DND-41 (cell line): ENCODE measurements around the gene PCGF2.

Experiments
- ATAC-seq: fragments of 200-7000 bp; cut with Tn5 transposase; 3 replicates; pipeline ENCODE4 v1.9.1; 2021; ENCODE audit warnings: low read depth; ENCODE audit not compliant: insufficient read depth
- DNase-seq: peaks from one replicate; pipeline ENCODE4 v3.0.0-alpha.2; 2020
- H2AFZ ChIP-seq: 2 replicates; pipeline ENCODE4 v1.6.0; 2012; ENCODE audit warnings: low read depth, low read length
- H3K27ac ChIP-seq: 2 replicates; pipeline ENCODE4 v1.5.1; 2012; ENCODE audit warnings: low read length, inconsistent platforms
- H3K27me3 ChIP-seq: fragments of 200-600 bp; sonication (generic); 2 replicates; pipeline ENCODE4 v1.6.0; 2012; ENCODE audit warnings: low read length, mild to moderate bottlenecking, inconsistent platforms; ENCODE audit not compliant: insufficient read depth, poor library complexity
- H3K36me3 ChIP-seq: 2 replicates; pipeline ENCODE4 v1.5.1; 2012; ENCODE audit warnings: low read length, inconsistent platforms; ENCODE audit not compliant: insufficient read depth
- H3K4me1 ChIP-seq: 2 replicates; pipeline ENCODE4 v1.5.1; 2012; ENCODE audit warnings: mild to moderate bottlenecking, low read length; ENCODE audit not compliant: insufficient read depth
- H3K4me2 ChIP-seq: 2 replicates; pipeline ENCODE4 v1.6.0; 2012; ENCODE audit warnings: mild to moderate bottlenecking, moderate library complexity, low read length, inconsistent platforms; ENCODE audit not compliant: insufficient read depth
- H3K4me3 ChIP-seq, 2 experiments: fragments of 200-600 bp in 1 of 2; shearing (Covaris generic) in 1 of 2; 2 replicates each; pipeline ENCODE4 v1.5.1; 2012 to 2016; ENCODE audit warnings: inconsistent platforms in 2 of 2, low read length in 2 of 2, mild to moderate bottlenecking in 2 of 2, low read depth in 1 of 2, moderate library complexity in 1 of 2
- H3K79me2 ChIP-seq: 2 replicates; pipeline ENCODE4 v1.6.0; 2012; ENCODE audit warnings: low read length, inconsistent platforms; ENCODE audit not compliant: insufficient read depth
- H3K9ac ChIP-seq: 2 replicates; pipeline ENCODE4 v1.6.0; 2012; ENCODE audit warnings: low read depth, mild to moderate bottlenecking, inconsistent platforms, low read length, moderate library complexity
- H3K9me3 ChIP-seq: 2 replicates; pipeline ENCODE4 v1.5.1; 2012; ENCODE audit warnings: low read length, moderate library complexity, mild to moderate bottlenecking, inconsistent platforms; ENCODE audit not compliant: insufficient read depth, severe bottlenecking
- H4K20me1 ChIP-seq: 2 replicates; pipeline ENCODE4 v1.6.0; 2012; ENCODE audit warnings: low read length; ENCODE audit not compliant: insufficient read depth
- CTCF ChIP-seq: IDR thresholded peaks from 2 replicates; pipeline ENCODE4 v1.5.1; 2012; ENCODE audit warnings: borderline replicate concordance, low read length, moderate library complexity, mild to moderate bottlenecking; ENCODE audit not compliant: poor library complexity, severe bottlenecking; ENCODE audit errors: extremely low read depth
- EZH2 ChIP-seq: IDR thresholded peaks from 3 replicates; pipeline ENCODE4 v1.6.1; 2012; ENCODE audit warnings: borderline replicate concordance, low read depth, mild to moderate bottlenecking, moderate library complexity, low read length, inconsistent platforms; ENCODE audit not compliant: severe bottlenecking

PCGF2 gene

GRCh38 chr17:38709104-38709820 lies 38.9 kb downstream of the PCGF2 start:
- no peak for TF ChIP-seq CTCF
- no peak for TF ChIP-seq EZH2
- Histone ChIP-seq H3K79me2 (peaks cover 57% of the 10 kb centered on the region), H3K27me3 (no peaks in the 10 kb centered on the region), H3K4me1 (peaks cover 26% of the 10 kb centered on the region), H3K4me2 (no peak overlapping the region), H3K36me3 (peaks cover 75% of the 10 kb centered on the region), H3K4me3 (no peak overlapping the region), H3K9ac (peak overlapping the region; percentile 12; the same call in 1 of the 2 replicates), H3K9me3 (no peaks in the 10 kb centered on the region), H4K20me1 (peaks cover 37% of the 10 kb centered on the region), H3K27ac (0 out of 2 replicates have a peak overlapping the region, but pooled peaks have one; percentile 30), H2AFZ (no peak overlapping the region)
- DNase-seq (no peak), ATAC-seq (no peak)

GRCh38 chr17:38707678-38708351 lies 40.3 kb downstream of the PCGF2 start:
- Histone ChIP-seq H3K79me2 (peaks cover 67% of the 10 kb centered on the region), H3K4me3 (peak overlapping the region in 1 of 2 experiments; percentile 94; a peak in 2 of 4 replicates), H3K4me1 (peaks cover 38% of the 10 kb centered on the region), H3K9me3 (no peaks in the 10 kb centered on the region), H3K27me3 (no peaks in the 10 kb centered on the region), H3K4me2 (peak overlapping the region; percentile 79; the same call in 1 of the 2 replicates), H3K27ac (no peak overlapping the region), H2AFZ (no peak overlapping the region), H3K9ac (peak overlapping the region; percentile 90; the same call in 1 of the 2 replicates), H4K20me1 (peaks cover 37% of the 10 kb centered on the region), H3K36me3 (peaks cover 60% of the 10 kb centered on the region)
- DNase-seq (no peak), ATAC-seq (no peak)
- TF ChIP-seq CTCF = no peak
- TF ChIP-seq EZH2 = no peak

GRCh38 chr17:38706505-38707216 lies 41.5 kb downstream of the PCGF2 start:
- TF ChIP-seq EZH2 (no peak), CTCF (no peak)
- H3K9me3 ChIP-seq = no peaks in the 10 kb centered on the region
- H3K36me3 ChIP-seq = peaks cover 49% of the 10 kb centered on the region
- no peak for ATAC-seq
- peak overlapping the region; percentile 75 for H3K27ac ChIP-seq
- H2AFZ ChIP-seq = no peak overlapping the region
- H3K9ac ChIP-seq = peak overlapping the region; percentile 90
- peak overlapping the region; percentile 26 to 94; a peak in 3 of 4 replicates for H3K4me3 ChIP-seq
- peaks cover 47% of the 10 kb centered on the region for H3K4me1 ChIP-seq
- no peaks in the 10 kb centered on the region for H3K27me3 ChIP-seq
- H3K79me2 ChIP-seq = peaks cover 67% of the 10 kb centered on the region
- no peak for DNase-seq
- H3K4me2 ChIP-seq = peak overlapping the region; percentile 79
- H4K20me1 ChIP-seq = peaks cover 37% of the 10 kb centered on the region
